IMR-90 (cell line): Measurements from ENCODE around the gene SOX30.

ENCODE experiments used
- CHD1 ChIP-seq: IDR thresholded peaks from 2 replicates; pipeline ENCODE4 v1.6.1; 2012; ENCODE audit warnings: low read depth, low read length, improper control_type of control experiment
- MAZ ChIP-seq: IDR thresholded peaks from 2 replicates; pipeline ENCODE4 v1.6.1; 2012; ENCODE audit warnings: low read depth, mild to moderate bottlenecking, low read length, improper control_type of control experiment, moderate library complexity, borderline replicate concordance
- POLR2A ChIP-seq: IDR thresholded peaks from 2 replicates; pipeline ENCODE4 v1.6.1; 2012; ENCODE audit warnings: mild to moderate bottlenecking, low read depth, low read length
- RCOR1 ChIP-seq: IDR thresholded peaks from 2 replicates; pipeline ENCODE4 v1.6.1; 2012; ENCODE audit warnings: mild to moderate bottlenecking, low read length, improper control_type of control experiment; ENCODE audit not compliant: insufficient replicate concordance
- TF ChIP-seq, protein P1 (sequence below): conservative IDR thresholded peaks from 2 replicates; pipeline ENCODE4 v1.5.1; 2012; ENCODE audit warnings: mild to moderate bottlenecking, low read depth, low read length, improper control_type of control experiment

DNA sequence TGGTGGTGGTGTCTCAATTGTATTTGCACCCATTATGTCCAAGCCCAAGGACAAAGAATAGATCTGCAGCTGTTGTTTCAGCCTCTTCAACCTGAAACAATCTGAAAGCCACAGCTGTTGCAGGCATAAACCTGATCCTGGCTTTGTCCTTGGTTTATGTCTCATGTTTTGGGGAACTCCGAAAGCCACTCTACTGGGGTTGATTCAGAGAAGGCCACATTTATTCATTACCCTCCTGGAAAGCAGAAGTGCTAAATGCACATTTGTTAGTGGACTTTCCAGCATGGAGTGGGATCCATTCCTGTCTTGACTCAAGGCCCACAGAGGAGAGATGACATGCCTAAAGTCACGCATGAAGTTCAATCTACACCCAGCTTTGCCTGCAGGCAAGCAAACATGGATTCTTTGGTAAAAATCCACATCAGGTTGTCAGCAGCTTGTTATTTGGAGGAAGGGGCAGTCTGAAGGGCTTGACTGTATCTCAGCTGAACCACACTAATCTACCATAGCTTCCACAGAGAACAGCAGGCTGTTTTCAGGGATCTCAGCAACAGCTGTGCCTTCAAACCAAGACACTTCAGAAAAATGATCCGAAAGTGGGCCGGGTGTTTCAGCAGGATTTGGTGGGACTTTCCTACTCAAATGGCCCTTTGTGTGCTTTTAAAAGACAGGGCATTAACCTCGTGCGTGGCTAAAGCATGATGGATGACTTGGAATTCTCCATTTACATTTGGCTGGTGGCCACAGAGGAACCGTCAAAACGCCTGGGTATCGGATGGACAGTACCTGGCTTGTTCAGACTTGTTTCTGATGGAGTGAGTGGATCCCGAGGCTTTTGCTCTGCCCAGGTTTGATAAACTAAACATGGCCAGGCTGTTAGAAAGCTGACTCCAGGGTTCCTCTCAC, 40.4 kb downstream of the SOX30 start:
- TF ChIP-seq, protein P1, sequence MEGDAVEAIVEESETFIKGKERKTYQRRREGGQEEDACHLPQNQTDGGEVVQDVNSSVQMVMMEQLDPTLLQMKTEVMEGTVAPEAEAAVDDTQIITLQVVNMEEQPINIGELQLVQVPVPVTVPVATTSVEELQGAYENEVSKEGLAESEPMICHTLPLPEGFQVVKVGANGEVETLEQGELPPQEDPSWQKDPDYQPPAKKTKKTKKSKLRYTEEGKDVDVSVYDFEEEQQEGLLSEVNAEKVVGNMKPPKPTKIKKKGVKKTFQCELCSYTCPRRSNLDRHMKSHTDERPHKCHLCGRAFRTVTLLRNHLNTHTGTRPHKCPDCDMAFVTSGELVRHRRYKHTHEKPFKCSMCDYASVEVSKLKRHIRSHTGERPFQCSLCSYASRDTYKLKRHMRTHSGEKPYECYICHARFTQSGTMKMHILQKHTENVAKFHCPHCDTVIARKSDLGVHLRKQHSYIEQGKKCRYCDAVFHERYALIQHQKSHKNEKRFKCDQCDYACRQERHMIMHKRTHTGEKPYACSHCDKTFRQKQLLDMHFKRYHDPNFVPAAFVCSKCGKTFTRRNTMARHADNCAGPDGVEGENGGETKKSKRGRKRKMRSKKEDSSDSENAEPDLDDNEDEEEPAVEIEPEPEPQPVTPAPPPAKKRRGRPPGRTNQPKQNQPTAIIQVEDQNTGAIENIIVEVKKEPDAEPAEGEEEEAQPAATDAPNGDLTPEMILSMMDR, result no peak
- TF ChIP-seq MAZ (no peak), POLR2A (no peak), RCOR1 (no peak), CHD1 (no peak)
